Left renal pelvis (tissue), 4 donors: ENCODE results near the gene RSF1. TPM values are rescaled to one million over a fixed set of nuclear protein-coding genes. Genes with fewer than 3 reads are reported as not detected.

Experiments
- DNase-seq, 4 donors: peaks; one replicate each; pipeline ENCODE4 v3.0.0-alpha.2; 2013; ENCODE audit warnings: low read depth in 4 of 4, low spot score in 3 of 4
- polyA plus RNA-seq, 4 donors: library from polyadenylated mRNA; unstranded; fragments of 120-200 nt; gene quantifications; one replicate each; pipeline ENCODE4 v1.2.1, GENCODE V29; 2013; ENCODE audit not compliant: insufficient read length in 4 of 4

Gene RSF1
- polyA plus RNA-seq, 4 donors = 62.7 to 75.9 (median 65.5) TPM

GRCh38 chr11:77698896-77699295 lies 121.6 kb downstream of the RSF1 start:
- DNase-seq = no peak

- no peak for DNase-seq
Measured at GRCh38 chr11:77697865-77698264, 122.7 kb downstream of the RSF1 start.

- DNase-seq = no peak
Measured at GRCh38 chr11:77695417-77695816, 125.1 kb downstream of the RSF1 start.

- DNase-seq = no peak
Measured at GRCh38 chr11:77690649-77691048, 129.9 kb downstream of the RSF1 start.

GRCh38 chr11:77687088-77687487 lies 133.4 kb downstream of the RSF1 start:
- DNase-seq = no peak

GRCh38 chr11:77677138-77677537 lies 143.4 kb downstream of the RSF1 start:
- no peak for DNase-seq

GRCh38 chr11:77672264-77672663 lies 148.3 kb downstream of the RSF1 start:
- no peak for DNase-seq

GRCh38 chr11:77669848-77670511 lies 150.5 kb downstream of the RSF1 start:
- no peak for DNase-seq

GRCh38 chr11:77668760-77669159 lies 151.8 kb downstream of the RSF1 start:
- DNase-seq = no peak

- DNase-seq = no peak
Measured at GRCh38 chr11:77665240-77665965, 155.1 kb downstream of the RSF1 start.

GRCh38 chr11:77661670-77662069 lies 158.9 kb downstream of the RSF1 start:
- no peak for DNase-seq

GRCh38 chr11:77660947-77661346 lies 159.6 kb downstream of the RSF1 start:
- DNase-seq = no peak

- no peak for DNase-seq
Measured at GRCh38 chr11:77658213-77659013, 162.1 kb downstream of the RSF1 start.

GRCh38 chr11:77656362-77656761 lies 164.2 kb downstream of the RSF1 start:
- no peak for DNase-seq

- no peak for DNase-seq
Measured at GRCh38 chr11:77654770-77655434, 165.6 kb downstream of the RSF1 start.

- no peak for DNase-seq
Measured at GRCh38 chr11:77650123-77650522, 170.4 kb downstream of the RSF1 start.

- no peak for DNase-seq
Measured at GRCh38 chr11:77647654-77648305, 172.7 kb downstream of the RSF1 start.

- DNase-seq = no peak
Measured at GRCh38 chr11:77644887-77645286, 175.6 kb downstream of the RSF1 start.

- DNase-seq = no peak
Measured at GRCh38 chr11:77642228-77642627, 178.3 kb downstream of the RSF1 start.

- peak; percentile 78 to 87 (median 81) for DNase-seq
Measured at GRCh38 chr11:77637345-77638165, 183.0 kb downstream of the RSF1 start, which contains the start of gene CLNS1A. TSS of gene CLNS1A (minus strand) at chr11:77637794. CDS start at chr11:77637714, 80 bp downstream.
